ENCODE data around the gene CHSY3.

CHSY3 gene

GRCh38 chr5:130227699-130228098 lies 323.4 kb downstream of the CHSY3 start:
- Histone ChIP-seq H3K79me2 (ENCODE audit: control insufficient read depth, low read length) (no peaks in the 10 kb centered on the region), H3K36me3 (ENCODE audit: control insufficient read depth, low read length) (no peaks in the 10 kb centered on the region), H3F3A (ENCODE audit: control insufficient read depth, insufficient read depth) (no peaks in the 10 kb centered on the region), H4K20me1 (ENCODE audit: control insufficient read depth, insufficient read depth, low read depth, low read length) (no peaks in the 10 kb centered on the region), H3K9me2 (replicated peaks; ENCODE audit: control insufficient read depth, low read length) (no peaks in the 10 kb centered on the region), H3K9me3 (ENCODE audit: control insufficient read depth, insufficient read depth, low read length) (no peaks in the 10 kb centered on the region), H3K4me2 (ENCODE audit: low read length) (no peak overlapping the region), H3K4me3 (ENCODE audit: low read length) (no peak overlapping the region), H3K27me3 (ENCODE audit: control insufficient read depth, low read length) (no peaks in the 10 kb centered on the region), H3K4me1 (ENCODE audit: control insufficient read depth, low read length) (no peaks in the 10 kb centered on the region), H3K27ac (ENCODE audit: low read depth, low read length) (no peak overlapping the region)
- no peak for TF ChIP-seq EZH2phosphoT487 (IDR thresholded peaks at IDR 0.05; ENCODE audit: borderline replicate concordance, low read length)
- TF ChIP-seq CTCF (IDR thresholded peaks at IDR 0.05; ENCODE audit: low read depth, low read length, poor library complexity, severe bottlenecking), result no peak

- no peak overlapping the region for H3K27ac ChIP-seq (ENCODE audit: low read depth, low read length)
- no peaks in the 10 kb centered on the region for H3K27me3 ChIP-seq (ENCODE audit: control insufficient read depth, low read length)
- no peaks in the 10 kb centered on the region for H4K20me1 ChIP-seq (ENCODE audit: control insufficient read depth, insufficient read depth, low read depth, low read length)
- no peak overlapping the region for H3K4me2 ChIP-seq (ENCODE audit: low read length)
- TF ChIP-seq EZH2phosphoT487 (IDR thresholded peaks at IDR 0.05; ENCODE audit: borderline replicate concordance, low read length), result no peak
- TF ChIP-seq CTCF (IDR thresholded peaks at IDR 0.05; ENCODE audit: low read depth, low read length, poor library complexity, severe bottlenecking), result no peak
- no peaks in the 10 kb centered on the region for H3K9me2 ChIP-seq (replicated peaks; ENCODE audit: control insufficient read depth, low read length)
- H3K9me3 ChIP-seq (ENCODE audit: control insufficient read depth, insufficient read depth, low read length), result no peaks in the 10 kb centered on the region
- H3K36me3 ChIP-seq (ENCODE audit: control insufficient read depth, low read length), result no peaks in the 10 kb centered on the region
- no peak overlapping the region for H3K4me3 ChIP-seq (ENCODE audit: low read length)
- H3K79me2 ChIP-seq (ENCODE audit: control insufficient read depth, low read length), result no peaks in the 10 kb centered on the region
- H3F3A ChIP-seq (ENCODE audit: control insufficient read depth, insufficient read depth), result no peaks in the 10 kb centered on the region
- H3K4me1 ChIP-seq (ENCODE audit: control insufficient read depth, low read length), result no peaks in the 10 kb centered on the region
These were observed 327.5 kb downstream of the CHSY3 start for GRCh38 chr5:130231786-130232185.

- Histone ChIP-seq H3F3A (ENCODE audit: control insufficient read depth, insufficient read depth) (no peaks in the 10 kb centered on the region), H3K79me2 (ENCODE audit: control insufficient read depth, low read length) (no peaks in the 10 kb centered on the region), H3K36me3 (ENCODE audit: control insufficient read depth, low read length) (no peaks in the 10 kb centered on the region), H3K27ac (ENCODE audit: low read depth, low read length) (no peak overlapping the region), H4K20me1 (ENCODE audit: control insufficient read depth, insufficient read depth, low read depth, low read length) (no peaks in the 10 kb centered on the region), H3K9me3 (ENCODE audit: control insufficient read depth, insufficient read depth, low read length) (no peaks in the 10 kb centered on the region), H3K4me2 (ENCODE audit: low read length) (no peak overlapping the region), H3K4me1 (ENCODE audit: control insufficient read depth, low read length) (peaks cover 11% of the 10 kb centered on the region), H3K9me2 (replicated peaks; ENCODE audit: control insufficient read depth, low read length) (no peaks in the 10 kb centered on the region), H3K27me3 (ENCODE audit: control insufficient read depth, low read length) (no peaks in the 10 kb centered on the region), H3K4me3 (ENCODE audit: low read length) (no peak overlapping the region)
- no peak for TF ChIP-seq CTCF (IDR thresholded peaks at IDR 0.05; ENCODE audit: low read depth, low read length, poor library complexity, severe bottlenecking)
- TF ChIP-seq EZH2phosphoT487 (IDR thresholded peaks at IDR 0.05; ENCODE audit: borderline replicate concordance, low read length), result no peak
These were observed 330.6 kb downstream of the CHSY3 start for GRCh38 chr5:130234816-130235215.
